COR-L47 (cell line): ENCODE results near the gene SLC5A2.
A peak's percentile ranks its signal among the peaks of the same experiment; 100 is the strongest.
"Not testable (repeated sequence)": the region's sequence is repeated elsewhere in the genome, so short reads cannot be mapped to it uniquely, and the experiment has no call there.

Experiments
- DNase-seq: peaks from one replicate; lab custom pipeline; 2025; lab: John Stamatoyannopoulos, UW

Gene SLC5A2

DNA sequence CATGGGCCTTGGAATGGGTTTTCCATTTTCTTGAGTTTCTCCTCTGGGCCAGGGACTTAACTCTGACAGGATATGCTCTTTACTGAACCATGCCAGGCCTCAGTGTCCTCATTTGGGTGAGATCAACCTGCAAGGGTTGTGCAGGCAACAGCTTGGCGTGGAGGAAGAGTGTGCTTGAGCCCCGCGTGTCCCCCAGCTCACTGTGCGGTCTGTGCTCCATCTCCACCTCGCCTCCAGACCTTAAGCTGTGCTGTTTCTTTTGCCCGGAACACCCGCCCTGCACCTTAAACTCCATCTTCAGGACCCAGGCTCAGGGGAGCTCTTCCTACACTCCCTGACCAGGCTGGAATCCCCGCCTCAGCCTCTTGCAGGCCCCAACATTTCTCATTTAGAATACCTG is 15.6 kb downstream of the SLC5A2 start:
- no peak for DNase-seq

DNA sequence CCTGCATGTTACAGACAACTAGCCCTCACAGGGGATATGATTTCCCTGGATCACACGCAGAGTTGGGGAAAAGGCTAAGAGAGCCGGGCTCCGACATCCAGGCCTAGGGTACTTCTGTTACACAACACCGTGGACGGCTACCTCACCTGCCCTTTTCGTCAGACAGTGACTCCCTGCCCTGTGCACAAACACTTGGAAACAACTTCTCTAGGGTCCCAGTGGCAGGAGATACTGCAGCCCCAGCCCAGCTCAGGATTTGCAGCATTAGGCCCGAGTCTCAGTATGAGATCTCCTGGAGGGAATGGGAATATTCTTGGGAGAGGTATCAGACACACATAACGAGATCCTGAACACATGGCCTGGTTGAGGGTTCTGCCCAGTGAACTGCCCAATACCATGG is 17.0 kb downstream of the SLC5A2 start:
- DNase-seq: no peak

DNA sequence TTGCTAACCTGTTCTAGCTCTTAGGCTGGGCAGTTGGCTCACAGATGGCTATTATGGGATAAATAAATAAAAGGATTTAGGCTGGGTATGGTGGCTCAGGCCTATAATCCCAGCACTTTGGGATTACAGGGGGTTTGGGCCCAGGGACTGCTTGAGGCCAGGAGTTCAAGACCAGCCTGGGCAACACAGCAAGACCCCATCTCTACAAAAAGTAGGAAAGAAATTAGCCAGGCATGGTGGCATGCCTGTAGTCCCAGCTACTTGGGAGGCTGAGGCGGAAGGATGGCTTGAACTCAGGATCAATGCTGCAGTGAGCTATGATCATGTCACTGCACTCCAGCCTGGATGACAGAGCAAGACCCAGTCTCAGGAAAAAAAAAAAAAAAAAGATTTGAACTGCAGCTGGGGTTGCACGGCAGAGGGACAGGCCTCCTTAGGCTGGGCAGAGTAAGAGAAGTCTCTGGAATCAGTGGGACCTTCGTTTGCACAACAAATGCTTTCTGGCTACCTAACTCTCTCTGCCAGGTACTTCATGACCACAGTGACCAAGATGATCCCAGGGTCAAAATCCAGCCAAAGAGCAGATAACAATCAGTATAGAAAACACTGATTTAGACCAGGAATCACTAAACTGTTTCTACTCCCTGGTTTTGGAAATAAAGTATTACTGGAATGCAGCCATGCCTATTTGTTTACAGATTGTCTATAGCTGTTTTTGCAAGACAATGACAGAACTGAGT is 18.5 kb downstream of the SLC5A2 start:
- DNase-seq: no peak

DNA sequence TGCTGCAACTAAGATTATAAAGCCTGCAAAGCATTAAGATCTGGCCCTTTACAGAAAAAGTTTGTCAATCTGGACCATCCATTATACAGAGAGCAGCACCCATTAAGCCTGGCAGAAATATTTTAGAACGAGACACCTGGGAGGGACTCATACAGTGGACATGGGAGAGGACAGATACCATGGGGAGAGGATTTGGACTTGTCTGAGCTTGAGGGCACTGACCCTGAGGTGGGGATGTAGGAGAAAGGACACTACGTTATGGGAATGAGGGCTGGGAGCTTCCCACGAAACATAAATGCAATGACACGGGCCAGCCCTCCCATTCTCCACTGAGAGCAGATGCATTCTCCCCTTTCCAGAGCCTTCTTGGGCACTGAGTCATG is 19.0 kb downstream of the SLC5A2 start:
- no peak for DNase-seq

DNA sequence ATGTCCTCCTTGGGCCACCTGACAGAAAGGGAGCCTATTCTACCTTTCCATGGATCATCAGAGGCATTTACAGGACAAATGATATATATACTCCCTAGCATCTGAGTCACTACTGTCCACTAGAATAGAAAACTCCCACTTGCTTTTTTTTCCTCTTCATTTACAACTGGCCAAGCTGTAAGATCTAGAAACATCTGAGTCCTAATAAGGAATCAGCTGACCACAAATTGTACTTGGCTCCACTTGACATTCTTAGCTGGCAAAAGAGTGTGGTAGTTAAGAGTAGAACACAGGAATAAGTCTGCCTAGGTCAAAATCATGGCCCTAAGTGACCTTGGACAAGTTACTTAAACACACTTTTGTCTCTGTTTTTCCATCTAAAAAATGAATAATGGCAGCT is 20.1 kb downstream of the SLC5A2 start:
- DNase-seq: no peak

DNA sequence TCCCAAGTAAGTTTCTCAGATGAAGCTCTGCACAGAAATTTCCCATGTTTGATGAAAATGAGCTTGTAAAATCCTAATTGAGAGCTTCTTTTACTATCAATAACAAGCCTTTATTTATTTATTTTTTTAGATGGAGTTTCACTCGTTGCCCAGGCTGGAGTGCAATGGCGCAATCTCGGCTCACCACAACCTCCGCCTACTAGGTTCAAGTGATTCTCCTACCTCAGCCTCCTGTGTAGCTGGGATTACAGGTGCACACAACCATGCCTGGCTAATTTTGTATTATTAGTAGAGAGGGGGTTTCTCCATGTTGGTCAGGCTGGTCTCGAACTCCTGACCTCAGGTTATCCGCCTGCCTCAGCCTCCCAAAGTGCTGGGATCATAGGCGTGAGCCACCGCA is 20.6 kb downstream of the SLC5A2 start:
- DNase-seq: not testable (repeated sequence)

DNA sequence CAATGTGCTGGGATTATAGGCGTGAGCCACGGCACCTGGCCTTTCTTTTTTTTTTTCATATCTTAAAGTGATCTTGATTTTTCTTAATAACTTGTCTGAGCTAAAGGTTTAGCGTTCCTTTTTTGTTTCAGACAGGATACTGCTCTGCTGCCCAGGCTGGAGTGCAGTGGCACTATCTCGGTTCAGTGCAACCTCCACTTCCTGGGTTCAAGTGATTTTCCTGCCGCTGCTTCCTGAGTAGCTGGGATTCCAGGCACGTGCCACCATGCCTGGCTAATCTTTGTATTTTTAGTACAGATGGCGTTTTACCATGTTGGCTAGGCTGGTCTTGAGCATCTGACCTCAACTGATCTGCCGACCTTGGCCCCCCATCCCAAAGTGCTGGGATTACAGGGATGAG is 21.2 kb downstream of the SLC5A2 start:
- DNase-seq: no peak

DNA sequence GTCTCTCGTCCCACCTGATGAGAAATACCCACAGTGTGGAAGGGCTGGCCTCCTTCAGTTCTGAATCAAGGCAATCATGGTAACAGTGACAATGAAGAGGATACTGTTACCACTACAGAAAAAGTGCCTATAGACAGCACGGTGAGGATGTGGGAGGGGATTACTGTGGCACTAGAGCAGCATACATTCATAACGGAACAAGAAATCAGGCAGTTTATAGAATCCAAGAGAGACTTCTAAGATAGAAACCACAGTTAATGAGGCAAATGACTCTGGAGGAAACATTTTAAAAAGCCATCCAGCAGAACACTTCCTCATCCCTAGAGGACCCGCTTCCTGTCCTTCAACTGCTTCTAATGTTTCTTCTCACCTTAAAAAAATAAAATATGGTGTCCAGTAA is 22.6 kb downstream of the SLC5A2 start:
- no peak for DNase-seq

DNA sequence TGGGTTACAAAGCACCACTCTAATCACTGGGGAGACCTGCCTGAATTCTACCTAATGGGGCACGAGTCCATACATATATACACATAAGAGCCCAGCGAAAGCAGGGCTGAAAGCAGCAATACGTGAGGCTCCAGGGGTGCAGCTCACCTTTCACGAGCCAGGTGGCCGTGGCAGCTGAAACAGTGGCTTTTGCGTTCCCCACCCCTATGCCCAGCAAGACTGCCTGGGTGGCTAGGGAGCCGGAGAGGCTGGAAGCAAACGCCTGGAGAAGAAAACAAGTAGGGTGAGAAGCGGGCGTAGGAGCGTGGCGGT is 24.6 kb downstream of the SLC5A2 start:
- DNase-seq: peak; percentile 14

DNA sequence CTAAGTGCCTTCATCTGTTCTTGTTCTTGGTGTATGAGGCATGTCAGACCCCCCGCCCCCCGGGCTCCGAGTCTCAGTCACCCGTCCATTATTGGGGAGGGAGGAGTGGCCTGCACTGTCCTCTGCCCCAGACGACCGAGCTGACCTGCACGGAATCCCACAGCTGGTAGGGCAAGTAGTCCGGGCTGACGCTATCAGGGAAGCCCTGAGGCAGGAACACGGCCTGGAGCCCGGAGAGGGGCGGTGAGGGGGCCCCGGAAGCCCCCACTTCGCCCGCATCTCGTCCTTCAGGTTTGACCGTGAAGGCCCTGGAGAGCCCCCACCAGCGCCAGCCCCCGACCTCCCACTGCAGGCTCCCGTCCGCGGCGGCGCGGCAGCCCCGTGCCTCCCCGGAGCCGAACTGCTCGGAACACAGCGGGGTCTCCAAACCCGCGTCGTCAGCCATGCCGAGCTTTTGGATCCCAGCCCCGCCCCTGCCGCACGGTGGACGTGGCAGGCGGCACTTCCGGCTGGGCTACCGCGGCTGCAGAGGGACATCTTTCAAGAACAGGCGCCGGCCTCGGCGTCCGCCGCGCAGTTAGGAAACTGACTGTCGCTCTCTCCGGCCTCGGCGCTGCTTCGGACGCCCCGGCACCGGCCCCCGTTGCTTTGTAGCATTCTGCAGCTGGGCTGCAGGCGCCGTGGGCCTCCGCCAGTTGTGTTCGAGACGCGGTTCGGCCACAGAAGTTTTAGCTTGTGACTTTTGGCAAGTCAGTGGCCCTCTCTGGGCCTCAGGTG is 25.2 kb downstream of the SLC5A2 start, which contains the start of gene RUSF1:
RUSF1 (minus strand) TSS at position 463 of the 777 bp plus-strand sequence; CDS start at position 445, 18 bp downstream.
- DNase-seq: peak; percentile 86

DNA sequence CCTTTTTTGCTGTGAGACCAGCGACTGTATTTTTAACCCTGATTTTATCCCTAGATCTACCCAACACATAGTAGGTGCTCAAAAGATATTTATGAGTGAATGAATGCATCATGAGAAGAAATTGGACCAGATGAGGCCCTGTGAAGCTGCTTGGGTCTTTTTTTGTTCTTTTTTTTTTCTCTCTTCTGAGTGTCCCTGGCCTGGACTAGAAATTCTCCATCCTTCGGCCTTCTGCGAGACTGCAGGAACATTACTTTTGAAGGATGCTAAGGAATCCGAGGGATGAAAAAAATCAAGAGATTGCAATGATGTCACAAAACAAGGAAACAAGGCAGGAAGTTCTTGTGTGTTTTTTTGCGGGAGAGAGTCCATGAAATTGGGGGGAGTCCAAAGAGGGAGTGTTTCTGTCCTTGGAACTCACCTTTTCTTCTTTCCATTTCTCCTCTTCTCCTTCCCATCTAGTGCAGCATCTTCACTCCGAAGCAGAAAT is 25.8 kb downstream of the SLC5A2 start:
- DNase-seq: no peak

DNA sequence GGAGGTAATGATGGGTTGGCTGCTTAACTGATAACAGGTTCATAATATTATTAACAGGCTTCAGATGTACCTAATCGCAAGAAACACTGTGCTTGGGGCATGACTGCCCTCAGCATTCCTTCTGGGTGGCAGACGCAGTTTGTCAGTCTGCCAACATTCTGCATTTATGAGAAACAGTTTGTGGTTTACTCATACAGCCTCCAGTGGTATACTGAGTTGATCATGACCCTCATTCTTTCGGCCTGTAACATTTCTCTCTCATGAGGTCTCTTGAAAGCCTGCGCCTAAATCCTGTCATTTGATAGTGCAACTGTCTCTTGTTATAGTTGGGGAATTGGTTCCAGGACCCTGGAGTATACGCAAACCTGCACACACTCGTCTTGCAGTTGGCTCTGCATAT is 30.2 kb downstream of the SLC5A2 start:
- no peak for DNase-seq

DNA sequence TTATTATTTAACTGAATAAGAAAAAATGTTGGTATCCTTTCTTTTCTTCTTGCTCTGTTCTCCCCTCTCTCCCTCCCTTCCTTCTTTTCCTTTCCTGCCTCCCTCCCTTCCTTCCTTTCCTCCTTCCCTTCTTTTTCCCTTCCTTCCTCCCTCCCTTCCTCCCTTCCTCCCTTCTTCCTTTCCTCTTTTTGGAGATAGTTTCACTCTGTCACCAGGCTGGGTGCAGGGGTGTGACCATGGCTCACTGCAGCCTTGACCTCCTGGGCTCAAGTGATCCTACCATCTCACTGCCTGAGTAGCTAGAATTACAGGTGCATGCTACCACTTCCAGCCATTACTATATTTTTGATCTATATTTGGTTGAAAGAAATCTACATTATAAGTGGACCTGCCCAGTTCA is 31.0 kb downstream of the SLC5A2 start:
- no peak for DNase-seq

DNA sequence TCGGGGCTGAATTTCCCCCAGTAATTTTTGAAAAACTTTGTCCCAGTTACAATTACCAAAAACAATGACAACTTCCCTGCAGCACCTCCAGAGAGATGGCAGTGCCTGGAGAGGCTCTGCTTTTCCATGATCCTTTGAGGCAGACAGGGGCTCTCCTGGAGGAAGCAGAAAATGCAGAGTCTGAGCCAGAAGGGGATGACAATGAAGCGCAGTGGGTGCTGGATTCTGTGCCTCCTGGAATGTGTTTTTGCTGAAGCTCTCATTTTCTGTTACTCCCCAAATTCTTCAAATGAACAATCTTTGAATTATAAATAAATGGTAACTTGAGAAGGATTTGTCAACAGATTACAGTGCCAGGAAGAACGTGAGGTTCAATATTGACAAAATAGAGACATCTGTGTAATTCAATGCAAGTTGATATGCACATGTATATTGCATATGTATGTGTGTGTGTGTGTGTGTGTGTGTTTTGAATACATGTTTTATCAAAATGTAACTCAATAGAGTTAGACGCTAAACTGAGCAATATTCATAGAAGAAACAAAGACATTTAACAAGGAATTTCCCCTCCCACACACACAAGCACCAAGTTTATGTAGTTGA is 35.0 kb downstream of the SLC5A2 start:
- no peak for DNase-seq

DNA sequence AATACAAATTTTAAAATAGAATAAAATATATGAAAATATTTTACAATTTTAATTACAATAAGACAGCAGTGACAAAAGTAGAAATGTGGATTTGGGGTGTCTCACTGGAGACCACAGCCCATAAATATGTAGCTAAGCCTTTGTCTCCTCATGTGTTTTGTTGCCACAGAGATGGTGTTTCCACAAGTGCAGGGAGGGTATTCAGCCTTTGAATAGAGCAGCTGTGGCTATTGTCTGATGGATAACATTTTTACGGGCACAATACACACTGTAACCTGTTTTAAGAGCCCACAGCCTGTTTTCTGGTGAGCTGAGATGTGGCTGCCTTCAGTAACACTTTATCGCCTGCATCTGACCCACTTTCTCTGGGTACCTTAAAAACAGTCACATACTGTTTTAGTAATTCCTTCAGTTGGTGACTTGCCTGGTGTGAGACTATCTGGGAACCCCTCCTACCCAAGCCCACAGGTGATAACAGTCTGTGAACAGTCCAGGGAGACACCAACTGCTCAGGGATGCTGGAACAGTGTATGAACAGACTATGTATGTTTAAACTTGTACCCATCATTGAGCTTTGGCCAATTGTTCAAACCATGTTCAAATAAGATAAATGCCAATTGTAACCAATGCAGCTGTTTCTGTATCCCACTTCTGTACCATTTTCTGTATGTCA is 37.0 kb downstream of the SLC5A2 start:
- peak; percentile 1 for DNase-seq

DNA sequence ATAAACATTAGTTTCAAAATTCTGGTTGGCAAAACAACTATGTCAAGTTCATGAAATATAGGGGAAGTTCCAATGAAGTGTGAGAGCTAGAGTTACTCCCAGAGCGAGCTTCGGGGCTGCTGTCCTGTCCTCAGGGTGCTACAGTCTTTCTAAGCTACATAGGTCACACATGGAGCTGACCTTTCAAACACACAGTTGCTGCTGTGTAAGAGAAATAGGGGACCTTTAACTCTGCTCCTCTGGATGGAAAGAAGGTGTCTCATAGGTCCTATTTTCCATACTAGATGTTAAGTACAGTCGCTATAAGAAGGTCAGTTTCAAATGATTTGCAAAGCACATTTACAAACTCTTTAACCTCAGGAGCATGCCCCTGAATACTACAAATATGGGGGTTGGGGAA is 38.4 kb downstream of the SLC5A2 start:
- no peak for DNase-seq

DNA sequence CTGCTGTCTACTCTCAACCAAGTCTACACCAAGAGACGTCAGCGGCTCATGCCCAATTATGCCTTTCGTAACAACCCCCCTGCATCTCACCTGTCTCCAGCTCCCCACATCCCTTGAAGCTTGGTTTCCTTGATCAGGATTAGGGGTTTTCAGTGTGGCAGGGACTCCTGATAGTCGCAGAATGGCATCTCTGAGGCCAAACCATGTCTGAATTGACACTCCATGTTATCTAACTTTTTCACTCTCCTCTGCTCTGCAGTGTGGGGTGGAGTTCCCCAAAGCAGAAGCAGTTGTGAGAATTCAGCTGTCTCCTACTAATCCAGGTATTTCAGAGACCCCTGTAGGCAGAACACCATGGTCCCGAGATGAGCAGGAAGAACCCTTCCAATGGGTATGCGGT is 39.1 kb downstream of the SLC5A2 start:
- DNase-seq: no peak

DNA sequence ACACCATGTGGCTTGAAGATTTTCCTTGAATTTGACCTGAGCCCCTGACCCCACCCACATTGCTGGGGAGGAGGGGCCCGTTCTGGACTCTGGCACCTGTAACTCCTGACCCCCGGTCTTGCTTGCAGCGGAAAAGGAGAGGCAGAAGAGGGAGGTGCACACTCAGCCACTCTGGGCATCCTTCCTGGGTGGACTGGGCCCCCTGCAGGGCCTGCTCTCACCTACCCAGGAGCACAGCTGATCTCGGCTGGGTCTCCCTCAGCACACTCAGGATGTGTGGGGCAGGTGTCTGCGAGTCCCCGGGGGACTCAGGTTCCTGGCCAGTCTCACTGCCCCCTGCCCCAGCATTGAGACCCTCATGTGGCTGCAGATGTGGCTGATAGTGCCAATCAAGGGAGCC is 40.8 kb downstream of the SLC5A2 start:
- DNase-seq: not testable (repeated sequence)

DNA sequence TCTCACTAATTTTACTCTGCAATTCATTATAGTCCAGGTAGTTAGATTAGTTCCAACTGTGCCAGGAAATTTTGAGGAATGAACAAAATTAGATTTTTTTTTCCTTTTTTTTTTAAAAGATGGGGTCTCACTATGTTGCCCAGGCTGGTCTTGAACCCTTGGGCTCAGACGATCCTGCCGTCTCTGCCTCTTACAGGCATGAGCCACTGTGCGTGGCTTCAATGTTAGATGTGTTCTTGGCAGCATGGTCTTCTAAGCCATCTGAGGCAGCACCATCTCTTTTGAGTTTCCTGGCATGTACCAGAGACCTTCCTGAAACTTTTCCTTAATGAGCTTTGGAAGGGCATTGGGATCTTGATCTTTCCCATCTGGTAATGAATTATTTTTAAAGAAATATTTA is 42.2 kb downstream of the SLC5A2 start:
- no peak for DNase-seq

DNA sequence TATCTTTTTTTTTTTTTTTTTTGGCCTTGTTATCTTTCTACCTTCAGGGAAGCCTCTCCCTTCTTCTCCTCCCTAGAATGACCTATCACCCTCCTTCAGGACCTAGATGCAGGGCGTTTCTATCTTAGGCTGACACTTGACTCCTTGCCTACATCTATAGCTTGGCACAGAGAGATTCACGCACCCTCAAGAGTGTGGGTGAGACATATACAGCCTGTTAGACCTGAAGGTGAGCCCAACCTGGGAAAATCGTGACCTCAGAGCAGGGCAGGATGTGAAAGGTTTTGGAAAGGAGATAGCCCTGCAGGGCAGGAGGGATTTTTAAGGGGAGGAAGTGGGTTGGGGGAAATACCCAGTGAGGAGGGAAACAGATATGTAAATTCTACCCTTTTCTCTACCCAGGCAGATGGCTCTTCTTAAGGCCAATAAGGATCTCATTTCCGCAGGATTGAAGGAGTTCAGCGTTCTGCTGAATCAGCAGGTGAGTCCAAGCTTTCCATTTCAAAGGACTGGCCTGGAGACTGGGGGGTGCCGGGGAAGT is 44.9 kb downstream of the SLC5A2 start, which contains the start of gene AHSP:
AHSP (plus strand) TSS at position 167 of the 541 bp plus-strand sequence; CDS start at position 407, 240 bp downstream.
- DNase-seq: no peak

DNA sequence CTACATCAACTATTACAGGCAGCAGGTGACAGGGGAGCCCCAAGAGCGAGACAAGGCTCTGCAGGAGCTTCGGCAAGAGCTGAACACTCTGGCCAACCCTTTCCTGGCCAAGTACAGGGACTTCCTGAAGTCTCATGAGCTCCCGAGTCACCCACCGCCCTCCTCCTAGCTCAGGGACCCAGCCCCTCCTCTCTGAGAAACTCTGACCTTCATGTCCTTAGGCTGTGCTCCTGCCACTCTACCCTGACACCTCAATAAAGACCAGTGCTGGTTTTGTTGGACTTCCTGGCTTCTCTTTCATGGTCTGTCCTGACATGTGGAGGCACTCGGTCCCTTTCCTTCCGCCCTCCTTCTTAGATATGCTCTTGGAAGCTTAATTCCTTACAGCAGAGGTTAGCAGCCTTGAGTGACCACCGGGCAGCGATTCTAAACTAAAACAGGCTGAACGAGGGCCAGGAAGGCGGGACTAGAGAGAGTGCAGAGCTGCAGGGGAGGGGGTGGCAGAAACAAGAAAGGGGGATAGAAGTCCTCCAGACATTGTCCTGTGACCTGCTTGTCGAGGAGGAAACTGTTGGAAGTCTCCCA is 45.7 kb downstream of the SLC5A2 start:
- no peak for DNase-seq
